Fibroblast of the aortic adventitia (primary cell): ENCODE data around the gene THAP4. TPM values are rescaled to one million over a fixed set of nuclear protein-coding genes. Genes with fewer than 3 reads are reported as not detected.

Experiments used
- DNase-seq: peaks from one replicate; pipeline ENCODE4 v3.0.0-alpha.2; 2010; ENCODE audit warnings: low read depth
- H3K4me3 ChIP-seq: 2 replicates; pipeline ENCODE4 v1.5.1; 2011; ENCODE audit warnings: low read depth, mild to moderate bottlenecking, control low read depth, low read length, moderate library complexity
- total RNA-seq: library from RNA; depleted of rRNA; stranded (reverse); fragments of >200 nt; gene quantifications from 2 replicates; pipeline ENCODE4 v1.2.3, GENCODE V29; 2012; ENCODE audit warnings: low replicate concordance
- TF ChIP-seq, protein P1 (sequence below): IDR thresholded peaks from 2 replicates; pipeline ENCODE4 v1.5.1; 2011; ENCODE audit warnings: mild to moderate bottlenecking, low read length, control low read depth, inconsistent platforms; ENCODE audit not compliant: insufficient read depth

Gene THAP4
- total RNA-seq, 1 donor: 26.4 TPM

DNA sequence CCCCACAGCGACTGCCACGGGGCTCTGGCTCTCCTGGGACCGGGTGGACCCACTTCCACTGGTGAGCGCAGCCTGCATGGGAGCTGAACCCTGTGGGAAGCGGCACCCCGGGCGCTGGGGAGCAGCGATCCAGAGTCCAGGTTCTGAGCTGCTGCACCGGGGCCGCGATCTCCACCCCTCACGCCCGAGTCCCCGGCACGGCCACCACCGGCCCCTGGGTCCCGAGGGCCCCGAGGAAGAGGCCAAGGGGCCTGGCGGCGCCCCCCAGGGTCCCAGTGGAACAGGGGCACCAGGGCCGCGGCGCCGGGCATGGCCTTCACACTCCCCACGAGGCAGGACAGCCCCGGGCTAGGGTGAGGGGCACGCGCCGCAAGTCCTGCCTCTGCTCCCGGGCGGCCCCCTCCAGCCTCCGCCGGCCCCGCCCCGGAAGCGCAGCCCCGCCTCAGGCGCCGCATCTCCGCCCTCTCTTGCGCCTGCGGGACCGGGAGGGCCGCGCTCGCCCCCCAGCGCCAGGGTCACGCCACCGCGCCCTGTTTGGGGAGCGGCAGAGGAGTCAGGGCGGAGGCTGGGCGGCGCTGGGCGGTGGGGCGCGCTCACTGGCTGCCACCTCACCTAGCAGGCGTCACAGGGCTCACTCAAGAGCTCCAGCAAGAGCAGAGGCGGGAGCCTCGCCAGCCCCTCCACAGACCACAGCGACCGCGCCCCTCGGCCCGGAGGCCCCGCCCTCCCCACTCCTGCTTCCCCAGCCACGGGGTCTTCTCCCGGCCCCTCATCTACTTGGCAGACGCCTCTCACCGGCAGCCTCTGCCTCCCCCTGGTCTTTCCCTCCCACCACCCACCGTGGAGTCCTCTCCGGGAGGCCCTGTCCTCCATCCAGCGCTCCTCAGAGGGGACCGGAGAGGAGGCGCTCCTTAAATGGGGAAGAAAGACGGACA, 26.8 kb downstream of the THAP4 start:
- peak overlapping the region; percentile 63 for H3K4me3 ChIP-seq
- DNase-seq: peak; percentile 69

DNA sequence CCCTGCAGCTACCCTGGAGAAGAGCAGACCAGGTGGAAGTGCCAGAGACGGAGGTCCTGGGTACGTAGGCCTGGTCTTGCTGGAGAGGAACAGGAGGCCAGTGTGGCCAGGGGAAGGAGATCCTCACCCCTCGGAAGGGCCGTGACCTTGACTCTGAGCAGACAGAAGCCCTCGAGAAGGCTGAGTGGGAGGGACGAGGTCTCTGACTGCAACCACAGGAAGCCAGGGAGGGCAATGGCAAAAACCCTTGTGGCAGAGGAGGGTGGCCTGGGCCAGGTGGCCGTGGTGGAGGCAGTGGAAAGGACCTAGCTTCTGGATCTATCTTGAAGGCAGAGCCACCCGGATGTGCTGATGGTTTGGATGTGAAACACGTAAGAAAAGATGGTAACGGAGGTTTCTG, 28.1 kb downstream of the THAP4 start:
- TF ChIP-seq, protein P1, sequence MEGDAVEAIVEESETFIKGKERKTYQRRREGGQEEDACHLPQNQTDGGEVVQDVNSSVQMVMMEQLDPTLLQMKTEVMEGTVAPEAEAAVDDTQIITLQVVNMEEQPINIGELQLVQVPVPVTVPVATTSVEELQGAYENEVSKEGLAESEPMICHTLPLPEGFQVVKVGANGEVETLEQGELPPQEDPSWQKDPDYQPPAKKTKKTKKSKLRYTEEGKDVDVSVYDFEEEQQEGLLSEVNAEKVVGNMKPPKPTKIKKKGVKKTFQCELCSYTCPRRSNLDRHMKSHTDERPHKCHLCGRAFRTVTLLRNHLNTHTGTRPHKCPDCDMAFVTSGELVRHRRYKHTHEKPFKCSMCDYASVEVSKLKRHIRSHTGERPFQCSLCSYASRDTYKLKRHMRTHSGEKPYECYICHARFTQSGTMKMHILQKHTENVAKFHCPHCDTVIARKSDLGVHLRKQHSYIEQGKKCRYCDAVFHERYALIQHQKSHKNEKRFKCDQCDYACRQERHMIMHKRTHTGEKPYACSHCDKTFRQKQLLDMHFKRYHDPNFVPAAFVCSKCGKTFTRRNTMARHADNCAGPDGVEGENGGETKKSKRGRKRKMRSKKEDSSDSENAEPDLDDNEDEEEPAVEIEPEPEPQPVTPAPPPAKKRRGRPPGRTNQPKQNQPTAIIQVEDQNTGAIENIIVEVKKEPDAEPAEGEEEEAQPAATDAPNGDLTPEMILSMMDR: no peak
- no peak for DNase-seq

More for the DNA sequence above, 26.8 kb downstream of the THAP4 start:
- TF ChIP-seq, protein P1: peak; percentile 55

DNA sequence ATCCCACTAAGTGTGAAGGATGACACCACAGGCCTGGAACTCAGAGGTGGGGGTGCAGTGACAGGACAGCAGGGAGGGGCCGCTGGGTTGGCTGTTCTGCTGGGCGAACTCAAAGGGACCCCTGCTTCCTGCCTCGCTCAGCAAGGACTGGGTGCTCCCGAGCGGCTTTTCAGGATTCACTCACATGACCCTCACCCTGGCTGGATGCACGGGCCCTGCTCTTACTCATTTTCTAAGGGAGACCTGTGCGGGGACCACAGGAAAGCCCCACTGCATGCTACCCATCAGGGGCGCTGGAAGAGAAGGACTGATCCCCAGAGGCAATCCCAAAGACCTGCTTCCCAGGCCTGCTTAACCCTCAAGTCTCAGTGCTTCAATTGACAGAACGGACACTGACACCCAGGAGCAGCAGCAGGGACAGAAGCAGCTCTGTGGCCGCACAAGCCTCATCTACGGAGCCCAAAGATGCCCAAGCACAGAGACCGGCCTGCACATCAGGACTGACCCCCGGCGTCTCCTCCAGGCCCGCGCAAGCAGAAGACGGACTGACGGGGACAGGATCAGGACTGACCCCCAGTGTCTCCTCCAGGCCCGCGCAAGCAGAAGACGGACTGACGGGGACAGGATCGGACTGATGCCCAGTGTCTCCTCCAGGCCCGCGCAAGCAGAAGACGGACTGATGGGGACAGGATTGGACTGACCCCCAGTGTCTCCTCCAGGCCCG, 29.6 kb downstream of the THAP4 start:
- no peak overlapping the region for H3K4me3 ChIP-seq
- DNase-seq: no peak
- TF ChIP-seq, protein P1: no peak

More for the DNA sequence above, 28.1 kb downstream of the THAP4 start:
- H3K4me3 ChIP-seq: no peak overlapping the region

DNA sequence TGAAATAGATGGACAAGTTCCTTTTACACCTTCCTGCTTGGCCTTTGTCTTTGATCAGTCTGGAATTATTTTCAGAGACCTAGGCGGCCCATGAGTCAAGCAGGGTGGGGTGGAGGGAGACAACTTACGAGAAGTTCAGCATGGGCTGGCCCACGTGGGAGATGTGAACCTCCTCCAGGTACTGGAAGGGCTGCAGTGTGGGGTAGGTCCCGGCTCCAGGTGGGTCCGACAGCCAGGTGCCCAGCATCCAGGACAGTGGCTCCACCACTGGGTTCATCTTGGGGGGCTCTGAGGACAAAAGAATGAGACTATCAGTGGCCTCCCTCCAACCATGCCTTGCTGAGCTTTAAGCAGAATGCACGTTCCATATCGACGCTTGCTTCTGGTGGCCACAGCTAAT, 30.8 kb downstream of the THAP4 start:
- H3K4me3 ChIP-seq: no peak overlapping the region
- TF ChIP-seq, protein P1: no peak
- DNase-seq: no peak

DNA sequence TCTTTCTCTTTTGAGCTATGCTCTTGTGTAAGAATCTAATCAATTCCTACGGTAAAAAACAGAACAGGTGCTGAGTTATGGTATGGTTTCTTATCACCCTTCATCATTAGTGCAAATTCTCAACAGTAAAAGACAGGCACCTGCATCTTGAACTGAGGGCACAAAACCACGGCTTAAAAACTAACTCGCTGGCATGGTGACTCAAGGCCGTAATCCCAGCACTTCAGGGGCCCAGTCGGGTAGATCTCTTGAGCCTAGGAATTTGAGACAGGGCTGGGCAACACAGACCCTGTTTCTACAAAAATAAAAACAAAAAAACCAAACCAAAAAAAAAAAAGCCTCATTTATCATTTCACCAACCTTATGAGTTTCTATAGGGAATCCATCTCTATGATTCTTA, 33.3 kb downstream of the THAP4 start:
- TF ChIP-seq, protein P1: no peak
- H3K4me3 ChIP-seq: no peak overlapping the region
- DNase-seq: no peak

DNA sequence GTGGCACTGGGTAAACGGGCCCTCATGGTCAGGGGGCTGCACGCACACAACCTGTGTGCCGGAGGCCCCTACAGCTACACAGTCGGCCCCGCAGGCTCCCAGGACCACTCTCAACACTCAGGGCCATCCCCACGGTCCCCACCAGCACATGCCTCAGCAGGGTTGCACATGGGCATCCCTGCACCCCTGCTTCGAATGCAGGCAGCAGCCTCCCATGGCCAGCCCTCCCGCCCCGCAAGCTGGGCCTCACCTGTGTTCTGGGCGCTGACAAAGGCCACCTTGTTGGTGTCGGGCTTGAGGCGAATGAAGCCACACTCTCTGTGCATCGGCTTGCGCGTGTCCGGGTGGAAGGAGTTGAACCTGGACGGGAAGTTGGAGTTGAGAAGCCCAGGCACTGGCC, 34.2 kb downstream of the THAP4 start:
- DNase-seq: no peak
- TF ChIP-seq, protein P1: no peak

More for the DNA sequence above, 34.2 kb downstream of the THAP4 start:
- no peak overlapping the region for H3K4me3 ChIP-seq
